Measurements from ENCODE around the gene E2F6. TPM values are rescaled to one million over a fixed set of nuclear protein-coding genes. Genes with fewer than 3 reads are reported as not detected.

Gene E2F6, protein sequence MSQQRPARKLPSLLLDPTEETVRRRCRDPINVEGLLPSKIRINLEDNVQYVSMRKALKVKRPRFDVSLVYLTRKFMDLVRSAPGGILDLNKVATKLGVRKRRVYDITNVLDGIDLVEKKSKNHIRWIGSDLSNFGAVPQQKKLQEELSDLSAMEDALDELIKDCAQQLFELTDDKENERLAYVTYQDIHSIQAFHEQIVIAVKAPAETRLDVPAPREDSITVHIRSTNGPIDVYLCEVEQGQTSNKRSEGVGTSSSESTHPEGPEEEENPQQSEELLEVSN
- total RNA-seq = 10 to 100 TPM; 17.2 to 30.2 (median 22.9) TPM

DNA sequence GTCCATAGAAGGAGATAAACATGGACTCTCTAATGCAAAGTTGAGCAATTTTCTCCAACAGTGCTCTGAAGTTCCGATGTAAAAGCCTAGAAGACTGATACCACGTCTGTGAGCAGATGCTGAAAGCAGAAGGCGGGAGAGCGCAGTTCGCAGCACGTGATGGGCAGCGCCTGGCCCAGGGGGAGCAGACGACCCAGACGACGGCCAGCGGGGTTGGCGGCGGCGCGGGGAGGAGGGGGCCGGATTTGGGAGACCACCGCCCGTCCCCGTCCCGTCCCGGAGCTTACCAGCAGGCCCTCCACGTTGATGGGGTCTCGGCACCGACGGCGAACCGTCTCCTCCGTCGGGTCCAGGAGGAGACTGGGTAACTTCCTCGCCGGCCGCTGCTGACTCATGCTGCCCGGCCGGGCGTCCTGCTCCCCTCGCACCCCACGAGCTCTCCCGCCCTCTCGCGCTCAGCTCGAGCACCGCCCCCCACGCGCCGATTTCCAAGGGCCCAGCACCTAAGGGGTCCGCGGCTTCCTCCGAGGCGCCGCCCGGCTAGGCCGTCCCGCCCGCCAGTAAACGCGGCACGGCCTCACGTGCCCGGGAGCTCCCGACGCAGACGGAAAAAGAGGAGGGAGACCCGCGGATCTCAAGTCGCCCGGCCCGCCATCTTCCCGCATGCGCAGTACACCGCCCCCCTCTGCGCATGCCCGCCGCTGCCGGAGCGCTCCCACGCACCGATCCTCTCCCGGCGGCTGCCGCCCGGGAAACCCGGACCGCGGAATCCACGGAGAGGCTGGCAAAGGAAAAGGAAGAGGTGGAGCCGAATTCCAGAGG, at the start of gene E2F6:
Gene E2F6 (minus strand): TSS at position 677 of the 822 bp plus-strand sequence. CDS start 282 bp downstream, at position 395.
- TF ChIP-seq CTCF (IDR thresholded peaks at IDR 0.05; ENCODE audit: low read depth) = no peak

DNA sequence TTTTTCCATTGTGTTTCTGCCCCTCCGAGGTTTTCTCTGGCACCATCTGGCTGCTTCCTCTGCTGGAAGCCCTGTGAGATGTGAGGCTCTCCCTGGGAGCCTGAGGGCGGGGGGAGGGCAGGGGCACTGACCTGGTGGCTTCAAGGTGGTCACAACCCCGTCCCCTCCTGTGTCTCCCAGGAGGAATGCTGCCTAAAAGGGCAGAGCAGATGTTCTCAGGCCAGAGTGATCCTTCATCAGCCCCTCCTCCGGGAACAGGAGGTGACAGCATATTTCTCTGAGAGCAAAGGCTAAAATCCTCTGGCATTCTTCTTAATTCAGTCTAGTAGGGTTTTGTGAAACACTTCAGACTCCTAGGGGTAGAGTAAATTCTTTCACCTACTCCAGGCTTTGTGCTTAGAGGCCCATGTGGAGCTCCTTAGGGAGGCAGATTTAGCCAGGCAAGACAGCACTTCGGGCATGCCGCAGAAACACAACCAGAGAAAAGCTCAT, 49.6 kb upstream of the E2F6 start:
- no peak for TF ChIP-seq CTCF (IDR thresholded peaks at IDR 0.05; ENCODE audit: low read depth)

DNA sequence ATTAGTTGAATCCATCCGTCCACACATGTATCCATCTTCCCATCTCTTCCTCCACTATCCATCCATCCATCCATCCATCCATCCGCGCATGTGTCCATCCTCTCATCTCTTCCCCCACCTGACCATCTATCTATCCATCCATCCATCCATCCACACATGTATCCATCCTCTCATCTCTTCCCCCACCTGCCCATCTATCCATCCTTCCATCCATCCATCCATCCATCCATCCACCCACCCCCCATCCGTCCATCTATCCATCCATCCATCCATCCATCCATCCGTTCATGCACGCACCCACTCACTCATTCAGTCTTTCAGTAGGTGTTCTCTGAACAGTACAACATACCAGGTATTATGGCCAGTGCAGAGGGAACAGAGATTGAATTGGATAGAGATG, 48.9 kb upstream of the E2F6 start:
- no peak for TF ChIP-seq CTCF (IDR thresholded peaks at IDR 0.05; ENCODE audit: low read depth)

DNA sequence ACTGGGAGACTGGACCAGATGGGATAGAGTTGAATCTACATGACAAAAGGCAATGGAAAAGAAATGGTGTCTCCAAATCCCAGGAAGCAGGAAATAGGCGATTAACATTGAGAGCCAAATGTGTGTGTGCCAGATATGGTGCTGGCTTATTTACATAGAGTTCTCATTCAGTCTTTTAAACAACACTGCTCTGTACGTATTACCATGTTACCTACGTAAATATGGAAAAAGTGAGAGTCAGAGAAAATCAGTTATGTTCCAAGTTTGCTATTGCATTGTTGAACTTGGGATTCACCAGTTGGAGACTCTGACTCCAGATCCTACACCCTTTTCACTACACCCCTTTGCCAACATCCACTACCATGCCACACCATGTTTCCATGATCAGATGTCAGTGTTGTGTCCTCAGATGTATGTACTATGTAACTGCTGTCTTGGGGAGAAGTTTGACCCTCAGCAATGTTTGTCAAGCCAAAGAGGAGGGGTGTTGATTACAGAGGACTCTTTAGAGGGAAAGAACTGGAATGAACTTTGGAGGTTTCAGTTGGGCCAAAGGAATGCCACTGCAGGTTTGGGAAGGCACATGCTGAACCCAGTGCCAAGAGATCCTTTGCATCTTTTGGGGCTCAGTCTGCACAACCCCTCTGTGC, 48.2 kb upstream of the E2F6 start:
- no peak for TF ChIP-seq CTCF (IDR thresholded peaks at IDR 0.05; ENCODE audit: low read depth)

DNA sequence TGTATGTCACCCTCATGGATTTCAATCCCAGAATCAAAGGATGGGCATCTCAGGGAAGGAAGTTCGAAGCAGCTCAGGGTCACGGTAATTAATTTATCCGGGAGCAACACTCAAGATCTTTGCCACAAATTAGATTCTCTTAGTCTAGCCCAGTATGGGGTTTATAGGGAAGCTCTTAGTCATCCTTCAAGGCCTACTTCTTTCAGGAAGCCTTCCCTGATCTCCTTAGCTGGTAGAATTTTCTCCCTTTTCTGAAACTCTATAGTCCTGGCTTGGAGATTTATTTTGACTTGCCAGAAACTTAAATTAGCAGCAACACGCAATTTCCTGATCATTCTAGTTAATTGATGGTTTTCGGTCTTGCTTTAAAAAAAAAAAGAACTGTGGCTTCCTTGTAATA, 47.4 kb upstream of the E2F6 start:
- no peak for TF ChIP-seq CTCF (IDR thresholded peaks at IDR 0.05; ENCODE audit: low read depth)

GRCh38 chr2:11512431-11512830, 46.5 kb upstream of the E2F6 start:
- TF ChIP-seq CTCF (IDR thresholded peaks at IDR 0.05; ENCODE audit: low read depth) = no peak

Data from subcutaneous adipose tissue (tissue), 4 donors.